Keratinocyte (primary cell): ENCODE data around the gene METTL4.

Experiments
- EZH2 ChIP-seq: IDR thresholded peaks from one replicate; pipeline ENCODE4 v1.6.1; 2012; ENCODE audit warnings: inconsistent platforms, mild to moderate bottlenecking, low read length, moderate library complexity
- TF ChIP-seq, protein P1 (sequence below), 3 experiments: IDR thresholded peaks in 1 of 3; conservative IDR thresholded peaks in 1 of 3; optimal IDR thresholded peaks in 1 of 3; 2 replicates in 2 of 3; 3 replicates in 1 of 3; pipeline versions ENCODE3 to v1.5.1; 2011; ENCODE audit warnings: low read length in 3 of 3, mild to moderate bottlenecking in 3 of 3, moderate library complexity in 2 of 3, control low read depth in 1 of 3, inconsistent platforms in 1 of 3; ENCODE audit not compliant: insufficient read depth in 2 of 3; ENCODE audit errors: extremely low read depth in 1 of 3

DNA sequence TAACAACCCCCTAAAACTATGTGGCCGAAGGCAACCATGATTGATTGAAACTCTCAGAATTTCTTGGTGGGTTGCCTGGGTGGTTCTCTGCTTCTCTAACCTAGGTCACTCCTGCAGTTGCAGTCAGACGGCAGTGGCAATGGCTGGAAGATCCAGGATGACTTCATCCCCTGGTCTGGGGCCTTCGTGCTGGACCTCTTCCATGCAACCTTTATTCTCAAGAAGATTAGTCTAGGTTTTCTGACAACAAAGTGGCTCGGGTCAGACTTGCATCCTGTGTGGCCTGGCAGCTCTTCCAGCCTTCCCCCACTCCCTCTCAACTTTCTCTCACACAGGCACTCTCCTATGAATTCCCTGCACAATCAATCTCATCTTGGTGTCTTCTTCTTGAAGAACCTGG, 76.4 kb downstream of the METTL4 start:
- TF ChIP-seq EZH2: no peak
- TF ChIP-seq, protein P1, sequence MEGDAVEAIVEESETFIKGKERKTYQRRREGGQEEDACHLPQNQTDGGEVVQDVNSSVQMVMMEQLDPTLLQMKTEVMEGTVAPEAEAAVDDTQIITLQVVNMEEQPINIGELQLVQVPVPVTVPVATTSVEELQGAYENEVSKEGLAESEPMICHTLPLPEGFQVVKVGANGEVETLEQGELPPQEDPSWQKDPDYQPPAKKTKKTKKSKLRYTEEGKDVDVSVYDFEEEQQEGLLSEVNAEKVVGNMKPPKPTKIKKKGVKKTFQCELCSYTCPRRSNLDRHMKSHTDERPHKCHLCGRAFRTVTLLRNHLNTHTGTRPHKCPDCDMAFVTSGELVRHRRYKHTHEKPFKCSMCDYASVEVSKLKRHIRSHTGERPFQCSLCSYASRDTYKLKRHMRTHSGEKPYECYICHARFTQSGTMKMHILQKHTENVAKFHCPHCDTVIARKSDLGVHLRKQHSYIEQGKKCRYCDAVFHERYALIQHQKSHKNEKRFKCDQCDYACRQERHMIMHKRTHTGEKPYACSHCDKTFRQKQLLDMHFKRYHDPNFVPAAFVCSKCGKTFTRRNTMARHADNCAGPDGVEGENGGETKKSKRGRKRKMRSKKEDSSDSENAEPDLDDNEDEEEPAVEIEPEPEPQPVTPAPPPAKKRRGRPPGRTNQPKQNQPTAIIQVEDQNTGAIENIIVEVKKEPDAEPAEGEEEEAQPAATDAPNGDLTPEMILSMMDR (optimal IDR thresholded peaks at IDR 0.05 in 1 of 3, IDR thresholded peaks at IDR 0.05 in 1 of 3, conservative IDR thresholded peaks at IDR 0.05 in 1 of 3; ENCODE audit: extremely low read depth in 1 of 3, insufficient read depth in 2 of 3, low read length in 3 of 3): no peak
